GM12878 (cell line): Measurements from ENCODE around the gene AP3S2. TPM values are rescaled to one million over a fixed set of nuclear protein-coding genes. Genes with fewer than 3 reads are reported as not detected.

Experiments used
- ATAC-seq: fragments of 200-7000 bp; cut with Tn5 transposase; 3 replicates; pipeline ENCODE4 v1.9.1; 2020; ENCODE audit warnings: mild to moderate bottlenecking, moderate library complexity
- BruUV-seq: library from RNA; stranded (reverse); fragments of 400-500 nt; replicated peaks from 2 replicates; lab custom pipeline; 2021; lab: Mats Ljungman, UMichigan
- CTCF ChIA-PET: fragments of 300-600 bp; sonication (Branson Sonifier 250); formaldehyde crosslinking; extraction: SDS; loops from one replicate; lab custom pipeline; 2021; ENCODE audit warnings: inconsistent platforms; lab: Yijun Ruan, JAX
- POLR2A ChIA-PET: fragments of 350-600 bp; formaldehyde crosslinking; extraction: SDS; loops from one replicate; lab custom pipeline; 2021; ENCODE audit warnings: inconsistent platforms; lab: Charles Lee
- RAD21 ChIA-PET: fragments of 300-600 bp; sonication (Branson Sonifier 250); formaldehyde crosslinking; loops from one replicate; lab custom pipeline; 2023; ENCODE audit warnings: antibody characterized with exemption; ENCODE audit not compliant: unreplicated experiment; lab: Charles Lee
- SMC1A ChIA-PET: fragments of 300-600 bp; sonication (Branson Sonifier 250); formaldehyde crosslinking; loops from one replicate; lab custom pipeline; 2023; ENCODE audit not compliant: unreplicated experiment, uncharacterized antibody; lab: Charles Lee
- DNase-seq: peaks from one replicate; pipeline ENCODE4 v3.0.0-alpha.2; 2011; ENCODE audit warnings: low read depth, low spot score
- FAIRE-seq: peaks from 3 replicates; lab custom pipeline; 2011; peaks lifted over from hg19 to GRCh38; lab: Jason Lieb, UNC
- H2AFZ ChIP-seq: 2 replicates; pipeline ENCODE4 v1.6.0; 2011; ENCODE audit warnings: low read depth, low read length, control low read depth; ENCODE audit not compliant: control insufficient read depth
- H3K27ac ChIP-seq: 2 replicates; pipeline ENCODE4 v1.5.1; 2011; ENCODE audit warnings: control low read depth; ENCODE audit not compliant: control insufficient read depth, insufficient read depth
- H3K27me3 ChIP-seq, 2 experiments: replicated peaks in 1 of 2; 2 replicates each; pipeline versions ENCODE4 v1.6.0 to v1.6.1; 2011; ENCODE audit warnings: low read length in 1 of 2; ENCODE audit not compliant: control insufficient read depth in 2 of 2, insufficient read depth in 2 of 2
- H3K36me3 ChIP-seq, 2 experiments: 2 replicates each; pipeline ENCODE4 v1.5.1; 2011; ENCODE audit warnings: low read length in 1 of 2; ENCODE audit not compliant: control insufficient read depth in 2 of 2, insufficient read depth in 2 of 2
- H3K4me1 ChIP-seq: 2 replicates; pipeline ENCODE4 v1.6.1; 2011; ENCODE audit warnings: mild to moderate bottlenecking, low read length, moderate library complexity, mixed read lengths; ENCODE audit not compliant: control insufficient read depth, insufficient read depth
- H3K4me2 ChIP-seq: 2 replicates; pipeline ENCODE4 v1.6.0; 2011; ENCODE audit warnings: control low read depth; ENCODE audit not compliant: control insufficient read depth, insufficient read depth
- H3K4me3 ChIP-seq: fragments of 200-600 bp; sonication (generic); 2 replicates; pipeline ENCODE4 v1.5.1; 2016
- H3K79me2 ChIP-seq: 2 replicates; pipeline ENCODE4 v1.6.0; 2011; ENCODE audit warnings: low read length; ENCODE audit not compliant: control insufficient read depth, insufficient read depth
- H3K9ac ChIP-seq: 2 replicates; pipeline ENCODE4 v1.8.0; 2011; ENCODE audit warnings: low read length, control low read depth, mixed read lengths; ENCODE audit not compliant: control insufficient read depth, insufficient read depth
- H3K9me3 ChIP-seq: replicated peaks from 3 replicates; pipeline ENCODE4 v1.5.1; 2011; ENCODE audit warnings: mild to moderate bottlenecking, low read length; ENCODE audit not compliant: control insufficient read depth, insufficient read depth
- H4K20me1 ChIP-seq: 2 replicates; pipeline ENCODE4 v1.6.0; 2011; ENCODE audit not compliant: control insufficient read depth, insufficient read depth
- MTA2 ChIP-seq: fragments of 450-650 bp; IDR thresholded peaks from 2 replicates; pipeline ENCODE4 v1.6.1; 2016; ENCODE audit warnings: low read depth, mild to moderate bottlenecking, moderate library complexity
- SIN3A ChIP-seq: IDR thresholded peaks from 2 replicates; pipeline ENCODE4 v1.6.1; 2012; ENCODE audit warnings: low read depth, low read length, improper control_type of control experiment
- WGBS: methylation state at CpG from one replicate; pipeline ENCODE4 v1.1.6; 2016; ENCODE audit warnings: low lambda C conversion rate; ENCODE audit not compliant: insufficient replicate concordance, insufficient coverage; ENCODE audit errors: missing lambda C conversion rate; 5-methylcytosine and 5-hydroxymethylcytosine counted together
- in situ Hi-C: fragments of 300-500 bp; cut with MboI; formaldehyde crosslinking; loops from 9 replicates; pipeline ENCODE4 v1.14.3; 2018; ENCODE audit warnings: mixed read lengths
- intact Hi-C: fragments of 100-400 bp; cut with micrococcal nuclease; formaldehyde crosslinking; loops from one replicate; pipeline ENCODE4 v1.14.2; 2022; ENCODE audit not compliant: unreplicated experiment
- polyA plus RNA-seq, 11 experiments: library from polyadenylated mRNA; depleted of rRNA in 4 of 11; unstranded in 6 of 11; stranded (reverse) in 5 of 11; fragments of >200 nt; fragmentation: Nextera tagmentation in 4 of 11; fragmentation: Illumina TruSeq in 1 of 11; extraction: Ambion mirVana in 4 of 11; extraction: Trizol in 1 of 11; gene quantifications; 1 replicate in 1 of 11; 2 replicates in 10 of 11; pipeline versions ENCODE4 v1.2.1 to v1.2.3, GENCODE V29; 2011 to 2016; ENCODE audit warnings: inconsistent platforms in 2 of 11, missing spikeins in 2 of 11, low read depth in 1 of 11
- total RNA-seq, 4 experiments: library from RNA; depleted of rRNA in 3 of 4; stranded (reverse); fragments of >200 nt in 3 of 4; fragmentation: Illumina TruSeq in 1 of 4; extraction: Trizol in 1 of 4; gene quantifications; 2 replicates each; pipeline versions ENCODE4 v1.2.1 to v1.2.3, GENCODE V29; 2013 to 2021
- TF ChIP-seq, protein P1 (sequence below): fragments of 450-650 bp; IDR thresholded peaks from 2 replicates; pipeline ENCODE4 v1.6.1; 2016; ENCODE audit warnings: mild to moderate bottlenecking
- TF ChIP-seq, protein P2 (sequence below): fragments of 450-650 bp; IDR thresholded peaks from 2 replicates; pipeline ENCODE4 v1.6.1; 2016; ENCODE audit warnings: mild to moderate bottlenecking

The AP3S2 gene
- total and polyA plus RNA-seq, 10 of the 15 experiments (the other 5 are each of a cell fraction or from before 2014, with no cell fraction given), result 10.0 to 43.6 (median 26.0) TPM

DNA sequence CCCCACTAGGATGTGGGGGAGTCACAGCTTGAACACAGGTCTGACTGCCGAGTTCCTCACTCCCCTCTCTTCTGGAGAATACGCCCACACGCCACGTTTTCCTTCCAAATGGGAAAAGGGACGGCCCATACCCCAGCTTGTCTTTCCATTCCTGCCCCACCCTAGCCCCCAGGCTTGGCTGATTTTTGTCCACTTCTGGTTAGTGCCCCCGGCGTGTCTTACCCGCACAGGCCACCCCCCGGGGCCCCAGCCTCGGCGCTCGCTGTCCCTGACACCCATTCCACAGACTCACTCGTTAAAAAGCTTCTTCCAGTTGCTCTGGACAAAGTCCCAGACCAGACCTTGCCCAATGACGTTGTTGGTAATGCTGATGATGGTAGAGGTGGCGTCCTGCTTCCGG is 103.1 kb downstream of the AP3S2 start:
- intact Hi-C loops, result no loop called here
- FAIRE-seq (no peak), ATAC-seq (no peak)
- Histone ChIP-seq H4K20me1 (no peaks in the 10 kb centered on the region), H3K79me2 (no peaks in the 10 kb centered on the region), H3K27me3 (no peaks in the 10 kb centered on the region)
- in situ Hi-C loops, result no loop called here
- WGBS, result 69% methylated on average over 14 of the region's 16 CpGs
- SMC1A ChIA-PET, result no interaction called here
- BruUV-seq, result no TSS peak
- TF ChIP-seq, protein P1, sequence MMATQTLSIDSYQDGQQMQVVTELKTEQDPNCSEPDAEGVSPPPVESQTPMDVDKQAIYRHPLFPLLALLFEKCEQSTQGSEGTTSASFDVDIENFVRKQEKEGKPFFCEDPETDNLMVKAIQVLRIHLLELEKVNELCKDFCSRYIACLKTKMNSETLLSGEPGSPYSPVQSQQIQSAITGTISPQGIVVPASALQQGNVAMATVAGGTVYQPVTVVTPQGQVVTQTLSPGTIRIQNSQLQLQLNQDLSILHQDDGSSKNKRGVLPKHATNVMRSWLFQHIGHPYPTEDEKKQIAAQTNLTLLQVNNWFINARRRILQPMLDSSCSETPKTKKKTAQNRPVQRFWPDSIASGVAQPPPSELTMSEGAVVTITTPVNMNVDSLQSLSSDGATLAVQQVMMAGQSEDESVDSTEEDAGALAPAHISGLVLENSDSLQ, result no peak
- TF ChIP-seq SIN3A (no peak), MTA2 (no peak)
- TF ChIP-seq, protein P2, sequence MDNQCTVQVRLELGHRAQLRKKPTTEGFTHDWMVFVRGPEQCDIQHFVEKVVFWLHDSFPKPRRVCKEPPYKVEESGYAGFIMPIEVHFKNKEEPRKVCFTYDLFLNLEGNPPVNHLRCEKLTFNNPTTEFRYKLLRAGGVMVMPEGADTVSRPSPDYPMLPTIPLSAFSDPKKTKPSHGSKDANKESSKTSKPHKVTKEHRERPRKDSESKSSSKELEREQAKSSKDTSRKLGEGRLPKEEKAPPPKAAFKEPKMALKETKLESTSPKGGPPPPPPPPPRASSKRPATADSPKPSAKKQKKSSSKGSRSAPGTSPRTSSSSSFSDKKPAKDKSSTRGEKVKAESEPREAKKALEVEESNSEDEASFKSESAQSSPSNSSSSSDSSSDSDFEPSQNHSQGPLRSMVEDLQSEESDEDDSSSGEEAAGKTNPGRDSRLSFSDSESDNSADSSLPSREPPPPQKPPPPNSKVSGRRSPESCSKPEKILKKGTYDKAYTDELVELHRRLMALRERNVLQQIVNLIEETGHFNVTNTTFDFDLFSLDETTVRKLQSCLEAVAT, result no peak
- TF ChIP-seq, all 136 proteins: peak for 0
- Histone ChIP-seq H3K4me3 (no peak overlapping the region), H3K9ac (no peak overlapping the region), H3K27ac (no peak overlapping the region), H3K4me2 (no peak overlapping the region), H3K4me1 (no peaks in the 10 kb centered on the region), H3K9me3 (peaks cover 2% of the 10 kb centered on the region; the same call in 2 of the 3 replicates), H2AFZ (no peak overlapping the region), H3K36me3 (no peaks in the 10 kb centered on the region)
- ChIA-PET CTCF (interaction anchor here (0.7 to 1.1 kb wide), 2 partner anchors 84 to 181 kb away, joined by 3 to 6 read pairs; no protein-coding TSS in a partner anchor), POLR2A (no interaction called here), RAD21 (interaction anchor here (0.8 kb wide), 1 partner anchor 83 kb away, joined by 4 read pairs; no protein-coding TSS in a partner anchor)
- no peak for DNase-seq
